GM19397 (cell line): Measurements from ENCODE around the gene FLYWCH2.
"Not testable (repeated sequence)": the region's sequence is repeated elsewhere in the genome, so short reads cannot be mapped to it uniquely, and the experiment has no call there.

Source experiments
- ATAC-seq: cut with Tn5 transposase; IDR thresholded peaks from one replicate; pipeline ENCODE4 v1.9.1; 2021; ENCODE audit warnings: mild to moderate bottlenecking, moderate library complexity; ENCODE audit not compliant: unreplicated experiment

Gene FLYWCH2

GRCh38 chr16:2881783-2882649 lies 999 bp upstream of the FLYWCH2 start:
- ATAC-seq = peak; percentile 11

DNA sequence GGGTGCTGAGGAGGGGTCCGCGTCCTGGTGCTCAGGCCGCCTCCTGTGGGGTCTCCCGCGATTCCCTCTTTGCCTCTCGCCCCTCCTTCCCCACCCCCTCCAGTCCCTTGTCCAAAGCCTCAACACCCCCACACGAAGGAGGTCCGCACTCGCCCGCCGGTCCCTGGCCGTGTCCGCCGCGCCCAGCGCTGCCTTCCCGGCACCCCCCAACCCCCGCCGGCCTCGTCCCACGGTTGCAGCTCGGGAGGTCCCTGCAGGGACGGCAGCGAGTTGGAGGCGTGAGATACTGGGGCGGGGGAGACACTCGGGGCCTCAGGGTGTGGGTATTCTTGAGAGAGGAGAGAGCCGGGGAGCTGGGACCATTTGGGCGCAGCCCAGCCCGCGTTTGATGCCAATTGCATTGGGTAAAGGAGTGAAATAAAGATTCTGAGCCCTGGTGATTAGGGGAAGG lies 468 bp downstream of the FLYWCH2 start:
- no peak for ATAC-seq

DNA sequence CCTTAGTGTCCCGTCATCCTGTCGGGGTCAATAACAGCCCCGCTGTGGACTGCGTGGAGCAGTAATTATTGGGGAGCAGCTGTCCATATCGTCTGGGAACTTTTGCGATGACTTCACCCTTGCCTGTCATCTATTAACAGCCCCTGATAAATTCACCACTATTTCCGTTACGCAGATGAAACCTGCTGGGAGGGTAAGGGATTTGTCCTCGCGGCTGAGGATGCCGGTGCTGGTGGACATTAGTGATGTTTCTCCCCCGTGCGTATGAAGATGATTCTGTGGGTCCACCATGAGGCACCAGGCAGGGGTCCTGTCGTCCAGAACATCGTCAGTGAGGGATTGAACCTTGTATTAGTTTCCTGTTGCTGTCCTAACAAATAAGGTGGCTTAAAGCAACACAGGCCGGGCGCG lies 1.0 kb downstream of the FLYWCH2 start:
- no peak for ATAC-seq

GRCh38 chr16:2894231-2894630 lies 11.2 kb downstream of the FLYWCH2 start:
- ATAC-seq = no peak

GRCh38 chr16:2895813-2896212 lies 12.8 kb downstream of the FLYWCH2 start:
- ATAC-seq = no peak

DNA sequence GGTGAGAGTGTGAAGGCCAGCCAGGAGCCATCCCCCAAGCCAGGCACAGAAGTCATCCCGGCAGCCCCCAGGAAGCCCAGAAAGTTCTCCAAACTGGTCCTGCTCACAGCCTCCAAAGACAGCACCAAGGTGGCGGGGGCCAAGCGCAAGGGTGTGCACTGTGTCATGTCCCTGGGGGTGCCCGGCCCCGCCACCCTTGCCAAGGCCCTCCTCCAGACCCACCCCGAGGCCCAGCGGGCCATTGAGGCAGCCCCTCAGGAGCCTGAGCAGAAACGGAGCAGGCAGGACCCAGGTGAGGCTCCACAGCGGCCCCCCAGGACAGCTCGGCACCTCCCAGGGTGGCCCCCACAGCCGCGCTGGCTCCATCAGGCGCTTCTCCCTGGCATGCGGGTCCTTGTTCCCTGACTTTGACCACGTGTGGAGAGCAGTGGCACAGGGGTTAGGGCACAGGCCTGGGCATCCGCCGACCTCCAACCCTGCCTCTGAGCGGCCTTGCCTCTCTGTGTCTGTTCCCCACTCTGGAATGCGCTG lies 13.5 kb downstream of the FLYWCH2 start:
- ATAC-seq = no peak

GRCh38 chr16:2897110-2897509 lies 14.1 kb downstream of the FLYWCH2 start:
- peak; percentile 70 for ATAC-seq

DNA sequence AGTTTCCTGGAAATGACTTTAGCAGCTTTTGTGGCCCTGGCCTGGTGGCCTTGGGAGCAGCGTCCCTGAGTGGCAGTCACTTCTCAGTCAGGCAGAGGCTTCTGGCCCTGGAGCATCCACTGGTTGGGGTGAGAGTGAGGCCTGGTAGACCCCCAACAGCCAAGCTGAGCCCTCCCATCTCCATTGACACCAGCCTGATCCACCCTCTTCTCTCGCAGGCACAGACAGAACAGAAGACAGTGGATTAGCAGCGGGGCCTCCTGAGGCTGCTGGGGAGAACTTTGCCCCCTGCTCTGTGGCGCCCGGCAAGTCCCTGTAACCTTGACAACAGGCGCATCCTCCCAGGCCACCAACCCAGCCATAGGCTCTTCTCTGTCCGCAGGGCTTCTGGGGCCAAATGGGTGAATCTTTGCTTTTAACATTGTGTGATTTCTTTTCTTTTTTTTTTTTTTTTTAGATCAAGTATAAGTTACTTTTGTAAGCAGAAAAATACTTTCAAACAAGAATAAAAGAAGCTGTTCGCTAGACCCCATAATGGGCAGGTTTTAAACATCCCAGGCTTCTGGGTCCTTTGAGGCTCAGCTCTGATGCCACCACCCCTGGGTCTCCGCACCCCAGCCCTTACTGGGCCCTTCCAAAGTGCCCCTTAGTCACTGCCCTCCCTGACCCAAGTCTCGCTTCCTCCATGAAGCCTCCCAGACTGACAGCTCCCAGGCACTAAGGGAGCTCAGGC lies 16.0 kb downstream of the FLYWCH2 start:
- no peak for ATAC-seq

DNA sequence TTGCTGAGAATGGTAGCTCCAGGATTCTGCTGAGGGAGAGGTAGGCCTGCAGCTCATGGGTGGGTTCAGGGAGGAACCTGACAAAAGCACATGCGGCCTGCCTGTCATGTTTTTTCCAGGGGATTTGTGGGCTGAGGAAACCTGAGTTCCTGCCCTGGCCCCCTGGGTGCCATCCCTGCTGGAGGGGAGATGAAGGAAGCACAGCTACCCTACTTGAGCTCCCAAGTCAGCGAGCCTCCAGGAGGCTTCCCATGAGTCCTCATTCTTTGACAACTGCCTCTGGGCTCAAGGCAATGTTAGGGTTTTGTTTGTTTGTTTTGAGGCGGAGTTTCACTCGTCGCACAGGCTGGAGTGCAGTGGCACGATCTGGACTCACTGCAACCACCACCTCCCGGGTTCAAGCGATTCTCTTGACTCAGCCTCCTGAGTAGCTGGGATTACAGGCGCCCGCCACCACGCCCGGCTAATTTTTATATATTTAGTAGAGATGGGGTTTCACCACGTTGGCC lies 16.6 kb downstream of the FLYWCH2 start:
- no peak for ATAC-seq

DNA sequence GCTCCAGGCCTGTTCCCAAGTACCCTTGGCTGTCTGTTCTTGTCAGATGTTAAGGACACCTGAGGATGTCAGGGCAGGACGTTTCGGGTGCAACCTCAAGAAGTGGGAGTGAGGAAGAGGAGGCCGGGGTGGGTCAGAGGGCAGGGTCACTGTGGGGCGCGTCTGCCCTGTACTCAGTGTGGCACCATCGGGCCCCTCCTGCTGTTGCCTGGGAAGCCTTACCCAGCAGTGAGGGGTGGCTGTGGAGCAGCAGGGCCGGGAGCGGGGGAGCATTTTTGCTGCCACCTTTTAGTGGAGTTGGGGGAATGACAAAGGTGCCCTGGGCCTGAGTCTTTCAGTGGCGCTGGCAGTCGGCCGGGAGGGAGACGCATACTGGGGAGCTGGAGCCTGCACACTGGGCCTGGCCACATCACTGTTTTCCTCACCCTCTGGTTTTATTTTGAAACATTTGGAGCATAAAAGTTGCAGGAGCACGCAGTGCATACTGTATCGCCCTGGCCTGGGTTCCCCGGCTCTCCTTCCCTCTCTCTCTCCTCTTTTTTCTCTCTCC lies 17.6 kb downstream of the FLYWCH2 start:
- no peak for ATAC-seq

DNA sequence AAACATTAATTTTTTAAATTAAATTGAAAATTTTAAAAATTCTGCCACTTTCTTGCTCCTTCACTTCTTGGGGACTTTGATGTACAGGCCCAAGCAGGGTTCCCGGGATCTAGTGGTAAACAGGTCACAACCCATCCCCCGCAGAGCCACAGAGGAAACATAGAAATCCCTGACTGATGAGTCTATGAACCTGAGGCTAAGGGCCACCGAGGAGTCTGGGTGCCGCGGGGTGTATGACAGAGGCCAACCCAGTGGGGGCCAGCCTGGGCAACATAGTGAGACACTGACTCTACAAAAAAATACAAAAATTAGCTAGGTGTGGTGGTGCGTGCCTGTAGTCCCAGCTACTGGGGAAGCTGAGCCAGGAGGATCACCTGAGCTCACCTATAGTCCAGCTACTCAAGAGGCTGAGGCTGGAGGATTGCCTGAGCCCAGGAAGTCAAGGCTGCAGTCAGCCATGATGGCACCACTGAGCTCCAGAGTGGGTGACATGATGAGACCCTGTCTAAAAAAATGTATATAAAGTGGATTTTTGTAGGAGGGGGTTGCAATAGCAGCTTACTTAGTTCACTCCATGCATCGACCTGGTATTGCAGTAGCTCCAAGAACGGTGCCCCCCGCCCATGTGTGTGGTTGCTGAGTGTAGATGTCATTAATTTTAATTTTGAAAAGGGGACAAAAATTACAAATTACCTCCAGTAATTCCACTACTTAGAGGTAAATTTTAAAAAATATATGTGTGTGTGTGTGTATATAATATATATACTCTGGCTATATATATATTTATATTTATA lies 19.5 kb downstream of the FLYWCH2 start:
- no peak for ATAC-seq

DNA sequence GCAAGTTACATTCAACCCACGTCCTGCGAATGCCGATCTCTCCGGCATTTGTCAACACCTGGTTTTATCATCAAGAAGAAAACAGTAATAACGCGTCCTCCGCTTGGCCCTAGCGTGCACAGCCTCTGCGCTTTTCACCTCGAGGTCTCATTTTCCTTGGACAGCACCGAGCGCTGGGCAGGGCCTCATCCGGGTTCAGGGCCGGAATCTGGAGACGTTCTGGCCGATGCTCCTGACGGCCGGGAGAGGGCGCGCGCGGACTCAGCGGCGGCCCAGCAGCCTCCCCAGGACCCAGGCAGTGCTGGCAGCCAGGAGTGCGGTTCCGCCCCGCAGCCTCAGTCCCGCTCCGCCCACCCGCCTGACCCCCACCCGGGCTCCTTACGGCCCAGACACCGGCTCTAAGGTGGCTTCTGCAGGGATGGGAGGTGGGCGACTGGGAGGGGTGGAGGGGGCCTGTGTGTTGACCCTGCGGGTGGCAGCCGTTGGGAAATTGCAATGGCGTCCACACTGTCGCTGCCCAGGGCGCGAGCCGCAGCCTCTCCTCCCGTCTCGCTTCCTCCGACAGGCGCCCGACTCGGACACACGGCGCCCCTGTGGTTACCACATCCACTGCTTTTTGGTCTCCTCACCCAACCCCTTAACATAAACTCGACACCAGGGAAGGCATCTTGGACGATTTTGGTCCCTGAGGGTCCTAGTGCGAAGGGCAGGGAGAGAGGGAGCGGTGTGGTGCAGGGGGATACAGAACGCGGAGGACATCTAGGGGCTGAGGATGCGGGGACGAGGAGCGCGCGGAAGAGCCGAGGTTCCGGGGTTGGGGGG lies 21.3 kb downstream of the FLYWCH2 start:
- peak; percentile 46 for ATAC-seq

- peak; percentile 20 for ATAC-seq
These were observed 21.9 kb downstream of the FLYWCH2 start for GRCh38 chr16:2904922-2905240.

GRCh38 chr16:2905241-2905987 lies 22.4 kb downstream of the FLYWCH2 start:
- peak; percentile 67 for ATAC-seq

DNA sequence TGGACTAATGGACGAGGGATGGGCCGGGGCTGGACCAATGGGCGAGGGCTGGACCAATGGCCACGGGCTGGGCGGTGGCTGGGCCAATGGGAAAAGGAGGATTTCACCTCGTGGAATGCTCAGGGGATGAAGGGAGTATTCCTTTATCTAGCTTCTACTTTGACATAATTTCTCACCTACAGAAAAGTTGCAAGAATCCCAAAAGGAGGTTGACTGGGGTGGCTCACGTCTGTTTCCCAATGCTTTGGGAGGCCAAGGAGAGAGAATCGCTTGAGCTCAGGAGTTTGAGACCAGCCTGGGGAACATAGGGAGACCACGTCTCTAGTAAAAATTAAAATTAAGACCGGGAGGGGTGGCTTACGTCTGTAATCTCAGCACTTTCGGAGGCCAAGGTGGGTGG lies 23.0 kb downstream of the FLYWCH2 start:
- ATAC-seq = no peak

DNA sequence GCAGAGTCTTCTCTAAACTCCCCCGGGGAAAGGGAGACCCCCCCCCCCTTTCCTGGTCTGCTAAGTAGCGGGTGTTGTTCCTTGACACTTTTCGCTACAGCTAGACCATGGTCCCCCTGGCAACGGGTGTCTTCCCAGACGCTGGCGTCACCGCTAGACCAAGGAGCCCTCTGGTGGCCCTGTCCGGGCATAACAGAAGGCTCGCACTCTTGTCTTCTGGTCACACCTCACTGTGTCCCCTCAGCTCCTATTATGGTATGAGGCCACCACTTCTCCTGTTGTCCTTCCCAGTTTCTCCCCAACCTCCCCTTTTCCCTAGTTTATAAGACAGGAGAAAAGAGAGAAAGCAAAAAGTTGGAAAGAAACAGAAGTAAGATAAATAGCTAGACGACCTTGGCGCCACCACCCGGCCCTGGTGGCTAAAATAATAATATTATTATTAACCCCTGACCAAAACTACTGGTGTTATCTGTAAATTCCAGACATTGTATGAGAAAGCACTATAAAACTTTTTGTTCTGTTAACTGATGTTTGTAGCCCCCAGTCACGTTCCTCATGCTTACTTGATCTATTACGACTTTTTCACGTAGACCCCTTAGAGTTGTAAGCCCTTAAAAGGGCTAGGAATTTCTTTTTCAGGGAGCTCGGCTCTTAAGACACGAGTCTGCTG lies 24.2 kb downstream of the FLYWCH2 start:
- ATAC-seq = not testable (repeated sequence)

DNA sequence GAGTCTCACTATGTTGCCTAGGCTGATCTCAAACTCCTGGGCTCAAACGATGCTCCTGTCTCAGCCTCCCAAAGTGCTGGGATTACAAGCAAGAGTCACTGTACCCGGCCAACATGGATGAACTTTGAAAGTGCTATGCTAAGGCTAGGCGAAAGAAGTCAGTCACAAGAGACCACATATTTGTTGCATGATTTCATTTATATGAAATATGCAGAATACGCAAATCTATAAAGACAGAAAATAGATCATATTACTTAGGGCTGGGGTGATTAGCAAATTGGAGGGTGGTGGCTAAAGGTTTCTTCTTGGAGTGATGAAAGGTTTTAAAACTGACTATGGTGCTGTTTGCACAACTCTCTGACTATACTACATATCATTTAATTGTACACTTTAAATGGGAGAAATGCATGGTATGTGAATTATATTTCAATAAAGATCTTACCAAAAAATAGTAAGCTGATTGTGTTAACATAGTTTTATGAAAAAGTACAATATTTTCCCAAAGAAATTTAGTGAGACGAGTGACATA lies 27.5 kb downstream of the FLYWCH2 start:
- ATAC-seq = no peak

GRCh38 chr16:2911638-2912329 lies 28.8 kb downstream of the FLYWCH2 start, which contains the start of gene FLYWCH1:
FLYWCH1 (plus strand) TSS chr16:2911931; CDS start chr16:2929686, 17,755 bp downstream.
- ATAC-seq = peak; percentile 93
